ENCODE measurements around the gene DLG4.
A peak's percentile ranks its signal among the peaks of the same experiment; 100 is the strongest.

Gene DLG4

GRCh38 chr17:7214300-7215135 is 5.1 kb downstream of the DLG4 start:
- DNase-seq (ENCODE audit: low read depth): peak; percentile 98

DNA sequence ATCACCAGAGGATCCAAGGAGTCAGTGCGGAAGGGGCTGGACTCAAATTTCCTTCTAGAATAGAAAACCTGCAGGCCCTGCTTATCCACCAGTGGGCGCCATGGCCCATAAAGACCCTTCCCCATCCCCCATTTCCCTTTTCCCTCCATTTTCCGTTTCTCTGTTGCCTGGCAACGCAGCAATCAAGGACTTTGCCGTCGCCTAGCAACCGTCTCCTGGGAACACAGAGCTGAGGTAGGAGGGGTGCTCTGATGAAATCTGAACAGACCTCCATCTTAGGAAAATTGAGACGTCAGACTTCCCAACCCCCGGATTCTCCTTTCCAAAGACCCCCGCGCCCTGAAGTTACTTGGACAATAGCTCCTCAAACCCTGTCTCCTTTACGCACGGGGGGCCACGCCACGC is 5.7 kb downstream of the DLG4 start:
- peak; percentile 41 for DNase-seq (ENCODE audit: low read depth)

DNA sequence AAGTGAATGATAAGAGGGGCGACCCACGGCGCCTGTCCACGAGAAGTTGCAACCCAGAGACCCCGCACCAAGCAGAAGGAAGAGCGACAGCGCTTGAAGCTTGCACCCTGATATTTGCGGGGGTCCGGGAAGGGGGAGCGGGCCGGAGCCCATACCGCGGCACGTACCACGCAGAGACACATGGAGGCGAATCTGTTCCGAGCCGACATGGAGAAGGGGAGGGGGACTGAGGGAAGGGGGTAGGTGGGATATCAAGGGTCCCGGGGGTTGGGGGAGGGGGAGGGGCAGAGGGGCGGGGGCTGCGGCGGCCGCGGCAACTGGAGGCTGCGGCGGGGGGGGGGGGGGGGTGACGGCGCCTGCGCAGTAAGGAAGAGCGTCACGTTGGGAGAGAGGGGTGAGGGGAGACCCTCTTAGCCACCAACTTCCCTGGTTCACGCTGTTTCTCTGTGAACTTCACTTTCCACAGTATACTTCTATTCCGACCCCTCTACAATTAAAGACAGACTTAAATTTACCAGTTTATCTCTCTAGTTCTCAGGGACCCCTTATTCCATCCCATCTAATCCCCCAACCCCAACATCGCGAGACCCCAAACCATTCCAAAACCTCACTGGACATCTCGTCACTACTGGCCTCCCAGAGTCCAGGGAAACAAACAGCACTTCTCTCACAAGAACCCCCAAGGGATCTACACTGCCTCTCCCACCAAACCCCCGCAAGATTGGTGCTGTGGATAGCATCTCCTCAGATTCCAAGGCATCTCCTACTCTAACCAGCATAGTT is 8.0 kb downstream of the DLG4 start:
- DNase-seq (ENCODE audit: low read depth): no peak

GRCh38 chr17:7208754-7209460 is 10.7 kb downstream of the DLG4 start:
- no peak for DNase-seq (ENCODE audit: low read depth)

- DNase-seq (ENCODE audit: low read depth): no peak
These were observed 11.5 kb downstream of the DLG4 start for GRCh38 chr17:7208027-7208571.

- DNase-seq (ENCODE audit: low read depth): no peak
These were observed 12.3 kb downstream of the DLG4 start for GRCh38 chr17:7207120-7208001.

DNA sequence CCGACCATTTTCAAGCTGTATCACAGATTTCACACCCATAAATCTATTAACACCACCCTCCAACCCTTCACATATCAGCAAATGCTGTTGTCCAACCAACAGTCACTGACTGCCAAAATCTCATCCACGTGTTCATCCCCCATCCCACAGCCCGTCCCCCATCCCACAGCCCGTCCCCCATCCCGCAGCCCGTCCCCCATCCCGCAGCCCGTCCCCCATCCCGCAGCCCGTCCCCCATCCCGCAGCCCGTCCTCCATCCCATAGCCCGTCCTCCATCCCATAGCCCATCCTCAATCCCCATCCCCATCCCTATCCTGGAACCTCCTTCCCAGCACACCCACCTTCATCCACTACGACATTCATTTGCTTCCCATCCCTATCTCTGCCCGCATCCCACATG is 14.1 kb downstream of the DLG4 start:
- DNase-seq (ENCODE audit: low read depth): no peak

DNA sequence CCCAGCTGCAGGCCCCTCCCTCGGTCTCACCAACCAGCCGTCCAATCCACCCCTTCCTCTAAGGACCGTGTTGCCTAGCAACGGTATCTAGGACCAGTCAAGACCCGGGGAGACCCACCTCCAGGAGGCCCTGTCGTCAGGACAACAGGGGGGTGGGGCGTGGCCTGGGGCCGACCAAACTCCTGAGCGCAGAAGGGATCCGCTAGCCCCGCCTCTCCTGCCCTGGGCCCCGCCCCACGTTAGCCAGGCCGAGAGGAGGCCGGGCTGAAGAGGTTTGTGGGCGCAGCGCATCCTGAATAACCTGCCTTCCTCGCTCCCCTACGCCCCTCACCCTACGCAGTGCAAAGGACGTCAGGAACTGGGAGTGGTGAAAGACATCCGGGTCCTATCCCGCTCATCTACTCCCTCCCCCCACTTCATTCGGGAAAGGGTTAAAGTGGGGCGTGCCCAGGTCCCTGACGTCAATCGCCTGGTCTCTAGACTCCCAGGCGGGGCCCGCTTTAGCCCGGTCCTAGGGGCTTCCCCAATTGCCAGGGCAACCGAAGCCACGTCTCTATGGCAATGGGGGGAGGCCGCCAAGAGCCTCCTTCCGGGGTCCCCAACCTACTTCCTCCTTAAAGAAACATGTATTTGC is 14.7 kb downstream of the DLG4 start:
- DNase-seq (ENCODE audit: low read depth): peak; percentile 84

GRCh38 chr17:7204336-7204735 is 15.3 kb downstream of the DLG4 start:
- no peak for DNase-seq (ENCODE audit: low read depth)

- DNase-seq (ENCODE audit: low read depth): no peak
These were observed 16.2 kb downstream of the DLG4 start for GRCh38 chr17:7203391-7203790.

GRCh38 chr17:7196651-7197401 is 22.8 kb downstream of the DLG4 start:
- no peak for DNase-seq (ENCODE audit: low read depth)

- no peak for DNase-seq (ENCODE audit: low read depth)
These were observed 23.7 kb downstream of the DLG4 start for GRCh38 chr17:7195971-7196370.

GRCh38 chr17:7192271-7192937 is 27.2 kb downstream of the DLG4 start:
- no peak for DNase-seq (ENCODE audit: low read depth)

- no peak for DNase-seq (ENCODE audit: low read depth)
These were observed 27.9 kb downstream of the DLG4 start for GRCh38 chr17:7191571-7192270.

- DNase-seq (ENCODE audit: low read depth): no peak
These were observed 28.6 kb downstream of the DLG4 start for GRCh38 chr17:7191069-7191468.

- no peak for DNase-seq (ENCODE audit: low read depth)
These were observed 29.2 kb downstream of the DLG4 start for GRCh38 chr17:7190276-7190917.

DNA sequence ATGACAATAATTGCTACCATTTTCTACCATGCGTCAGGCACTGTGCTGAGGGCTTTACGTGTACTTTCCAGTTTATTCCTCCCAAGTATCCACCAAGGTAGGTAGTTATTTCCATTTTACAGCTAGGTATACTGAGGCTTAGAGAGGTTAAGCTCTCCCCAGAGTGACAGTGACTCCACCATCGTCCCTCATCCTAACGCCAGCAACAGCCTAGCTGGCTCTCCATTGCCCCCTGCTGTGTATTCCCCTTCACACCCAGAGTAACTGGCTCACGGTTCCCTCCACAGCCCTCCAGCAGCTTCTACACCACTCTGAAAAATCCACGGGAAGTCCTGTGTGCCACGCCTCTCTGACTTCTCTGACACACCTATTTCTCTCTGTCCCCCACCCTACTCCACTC is 33.4 kb downstream of the DLG4 start:
- DNase-seq (ENCODE audit: low read depth): no peak

DNA sequence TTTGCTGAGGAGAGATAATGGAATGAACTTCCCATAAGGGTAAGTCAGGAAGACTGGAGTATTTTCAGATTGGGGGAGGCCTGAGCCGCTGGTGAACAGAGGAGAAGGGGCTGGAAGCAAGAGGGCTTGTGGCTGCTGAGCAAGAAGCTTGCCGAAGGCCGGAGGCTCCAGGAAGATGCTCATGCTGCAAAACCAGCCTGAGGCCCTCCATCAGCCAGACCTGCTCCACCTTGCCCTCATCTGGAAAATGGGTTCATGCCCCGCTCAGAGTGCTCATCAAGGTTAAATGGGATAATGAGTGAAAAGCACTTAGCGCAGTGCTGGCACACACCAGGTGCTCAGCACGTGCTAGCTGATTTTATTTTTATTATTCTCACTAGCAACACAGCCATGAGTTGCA is 35.0 kb downstream of the DLG4 start:
- no peak for DNase-seq (ENCODE audit: low read depth)
